Lower lobe of right lung (tissue), 2 donors: Measurements from ENCODE around the gene HCN2. TPM values are rescaled to one million over a fixed set of nuclear protein-coding genes. Genes with fewer than 3 reads are reported as not detected.

Experiments used
- ATAC-seq, 2 donors: fragments of 200-7000 bp; cut with Tn5 transposase; one replicate each; pipeline ENCODE4 v1.9.1; 2020 to 2022; ENCODE audit warnings: mild to moderate bottlenecking in 2 of 2, moderate library complexity in 2 of 2
- DNase-seq: peaks from one replicate; pipeline ENCODE4 v3.0.0-alpha.2; 2020
- H3K27ac ChIP-seq: fragments of 200-600 bp; one replicate; pipeline ENCODE4 v1.8.0; 2022
- H3K27me3 ChIP-seq: fragments of 200-600 bp; one replicate; pipeline ENCODE4 v1.8.0; 2022; ENCODE audit warnings: low read depth
- H3K36me3 ChIP-seq: fragments of 200-600 bp; one replicate; pipeline ENCODE4 v1.8.0; 2022; ENCODE audit warnings: mild to moderate bottlenecking
- H3K4me1 ChIP-seq: fragments of 200-600 bp; one replicate; pipeline ENCODE4 v1.8.0; 2022
- H3K4me3 ChIP-seq: fragments of 200-600 bp; one replicate; pipeline ENCODE4 v1.8.0; 2022; ENCODE audit warnings: mild to moderate bottlenecking
- H3K9me3 ChIP-seq: fragments of 200-600 bp; one replicate; pipeline ENCODE4 v1.8.0; 2022
- intact Hi-C: fragments of 100-400 bp; cut with DNase I; formaldehyde crosslinking; loops from one replicate; pipeline ENCODE4 v1.11.0; 2022
- total RNA-seq: library from RNA; stranded (reverse); fragmentation: NEBNext Ultra II Directional; extraction: Animal tissue kit (Norgen Biotek cat#: 25700); gene quantifications from one replicate; pipeline ENCODE4 v1.2.1, GENCODE V29; 2021
- TF ChIP-seq, protein P1 (sequence below): fragments of 200-600 bp; IDR thresholded peaks from one replicate; pipeline ENCODE4 v1.8.0; 2022; ENCODE audit warnings: antibody characterized with exemption, mild to moderate bottlenecking
- donor health status: DM: no; HTN: yes; CAD: no; lungs with severe emphysema.

Gene HCN2
- total RNA-seq, 1 donor from 2014 or later, result 0.24 TPM

DNA sequence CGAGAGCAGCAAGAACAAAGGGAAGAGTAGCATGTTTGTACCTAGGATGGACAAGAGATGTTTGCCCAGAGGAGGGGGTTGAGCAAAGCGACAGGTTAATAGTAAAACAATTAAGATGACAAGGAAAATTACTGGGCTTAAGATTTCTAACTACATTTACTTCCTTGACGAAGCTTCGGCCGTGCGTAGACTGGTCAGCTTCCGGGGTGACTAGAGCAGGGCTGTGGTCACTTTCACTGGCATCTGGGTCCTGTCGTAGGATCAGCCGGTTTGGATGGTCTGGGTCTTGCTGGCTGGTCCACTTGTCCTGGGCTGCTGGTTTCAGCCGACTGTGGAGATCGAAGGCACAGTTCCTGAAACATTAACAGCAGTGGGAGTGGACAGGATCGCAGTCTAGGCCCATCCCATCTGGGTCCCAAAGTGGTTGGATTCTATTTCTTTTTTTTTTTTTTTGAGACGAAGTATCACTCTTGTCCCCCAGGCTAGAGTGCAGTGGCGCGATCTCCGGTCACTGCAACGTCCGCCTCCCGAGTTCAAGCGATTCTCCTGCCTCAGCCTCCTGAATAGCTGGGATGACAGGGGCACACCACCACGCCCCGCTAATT, 22.3 kb upstream of the HCN2 start:
- no peaks in the 10 kb centered on the region for H3K27me3 ChIP-seq
- intact Hi-C loops, result no loop called here
- ATAC-seq (no peak), DNase-seq (peak; percentile 50)
- H3K27ac ChIP-seq, result peak overlapping the region; percentile 49
- TF ChIP-seq, protein P1, sequence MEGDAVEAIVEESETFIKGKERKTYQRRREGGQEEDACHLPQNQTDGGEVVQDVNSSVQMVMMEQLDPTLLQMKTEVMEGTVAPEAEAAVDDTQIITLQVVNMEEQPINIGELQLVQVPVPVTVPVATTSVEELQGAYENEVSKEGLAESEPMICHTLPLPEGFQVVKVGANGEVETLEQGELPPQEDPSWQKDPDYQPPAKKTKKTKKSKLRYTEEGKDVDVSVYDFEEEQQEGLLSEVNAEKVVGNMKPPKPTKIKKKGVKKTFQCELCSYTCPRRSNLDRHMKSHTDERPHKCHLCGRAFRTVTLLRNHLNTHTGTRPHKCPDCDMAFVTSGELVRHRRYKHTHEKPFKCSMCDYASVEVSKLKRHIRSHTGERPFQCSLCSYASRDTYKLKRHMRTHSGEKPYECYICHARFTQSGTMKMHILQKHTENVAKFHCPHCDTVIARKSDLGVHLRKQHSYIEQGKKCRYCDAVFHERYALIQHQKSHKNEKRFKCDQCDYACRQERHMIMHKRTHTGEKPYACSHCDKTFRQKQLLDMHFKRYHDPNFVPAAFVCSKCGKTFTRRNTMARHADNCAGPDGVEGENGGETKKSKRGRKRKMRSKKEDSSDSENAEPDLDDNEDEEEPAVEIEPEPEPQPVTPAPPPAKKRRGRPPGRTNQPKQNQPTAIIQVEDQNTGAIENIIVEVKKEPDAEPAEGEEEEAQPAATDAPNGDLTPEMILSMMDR, result no peak
- H3K4me1 ChIP-seq, result peaks cover 11% of the 10 kb centered on the region
- H3K4me3 ChIP-seq, result no peak overlapping the region
- H3K9me3 ChIP-seq, result no peaks in the 10 kb centered on the region
- H3K36me3 ChIP-seq, result no peaks in the 10 kb centered on the region

DNA sequence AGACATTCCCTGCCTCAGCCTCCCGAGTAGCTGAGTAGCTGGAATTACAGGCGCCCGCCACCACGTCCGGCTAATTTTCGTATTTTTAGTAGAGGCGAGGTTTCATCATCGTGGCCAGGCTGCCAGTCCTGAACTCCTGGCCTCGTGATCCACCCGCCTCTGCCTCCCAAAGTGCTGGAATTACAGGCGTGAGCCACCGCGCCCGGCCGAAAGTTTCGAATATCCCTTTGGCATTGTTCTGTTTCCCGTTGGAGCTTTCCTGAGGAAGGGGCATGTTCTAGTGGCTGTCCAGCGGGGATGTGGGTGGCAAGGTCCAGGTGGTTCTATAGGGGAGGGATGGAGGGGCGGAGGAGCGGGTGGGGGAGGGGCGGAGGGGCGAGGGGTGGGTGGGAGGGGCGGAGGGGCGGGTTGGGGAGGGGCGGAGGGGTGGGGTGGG, 19.4 kb upstream of the HCN2 start:
- DNase-seq, result no peak
- Histone ChIP-seq H3K4me3 (no peak overlapping the region), H3K9me3 (no peaks in the 10 kb centered on the region), H3K4me1 (peaks cover 32% of the 10 kb centered on the region), H3K27ac (no peak overlapping the region), H3K27me3 (no peaks in the 10 kb centered on the region), H3K36me3 (no peaks in the 10 kb centered on the region)
- intact Hi-C loops, result no loop called here
- ATAC-seq, result no peak
- TF ChIP-seq, protein P1, result no peak

DNA sequence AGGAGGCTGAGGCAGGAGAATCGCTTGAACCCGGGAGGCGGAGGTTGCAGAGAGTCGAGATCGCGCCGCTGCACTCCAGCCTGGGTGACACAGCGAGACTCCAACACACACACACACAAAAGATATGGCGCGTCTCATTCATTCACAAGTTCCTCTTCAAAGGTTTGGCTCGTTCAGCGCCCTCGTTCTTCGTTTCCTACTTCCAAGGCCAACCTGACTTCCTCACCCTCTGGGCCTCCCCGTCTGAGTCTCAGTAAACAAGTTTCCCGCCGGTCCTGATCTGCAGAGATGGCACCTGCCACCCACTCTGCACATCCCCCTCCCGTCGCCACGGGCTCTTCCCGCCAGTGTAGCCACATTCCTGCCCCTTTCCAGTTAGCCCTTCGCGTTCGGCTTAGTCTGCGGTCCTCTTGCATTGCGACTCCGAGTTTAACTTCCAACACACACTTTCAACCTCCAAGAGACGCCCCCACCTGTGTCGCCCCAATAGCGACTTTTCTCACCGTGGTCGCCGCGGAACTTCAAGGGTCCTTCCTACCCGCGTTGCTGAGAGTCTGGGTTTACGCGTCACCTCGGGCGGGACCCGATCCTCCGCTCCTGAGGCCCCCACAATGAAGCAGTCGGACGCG, 18.6 kb upstream of the HCN2 start:
- H3K9me3 ChIP-seq, result no peaks in the 10 kb centered on the region
- H3K36me3 ChIP-seq, result no peaks in the 10 kb centered on the region
- ATAC-seq (peak; percentile 12 to 15), DNase-seq (peak; percentile 70)
- H3K27me3 ChIP-seq, result no peaks in the 10 kb centered on the region
- peaks cover 40% of the 10 kb centered on the region for H3K4me1 ChIP-seq
- peak overlapping the region; percentile 93 for H3K27ac ChIP-seq
- peak overlapping the region; percentile 96 for H3K4me3 ChIP-seq
- intact Hi-C loops, result no loop called here
- TF ChIP-seq, protein P1, result no peak

DNA sequence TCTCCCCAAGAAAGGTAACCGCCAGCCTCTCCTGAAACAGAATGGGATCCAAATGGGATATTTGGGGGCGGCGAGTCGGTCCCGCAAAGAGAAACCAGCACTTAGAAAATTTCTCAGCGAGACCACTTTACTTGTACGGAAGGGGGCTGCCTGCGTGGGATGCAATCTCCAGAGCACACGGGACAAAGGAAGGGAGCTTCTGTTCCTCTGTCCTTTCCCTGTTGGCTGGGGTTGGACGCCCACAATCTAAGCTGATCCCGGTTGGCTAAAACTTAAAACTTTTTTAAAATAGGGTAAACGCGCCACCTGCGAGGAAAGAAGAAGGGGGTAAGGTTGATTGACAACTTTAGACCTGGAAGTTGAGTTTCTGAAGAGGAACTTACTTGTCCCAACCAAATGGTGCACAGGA, 18.1 kb upstream of the HCN2 start:
- ATAC-seq (peak in 1 of 2 donors; percentile 15), DNase-seq (no peak)
- Histone ChIP-seq H3K9me3 (no peaks in the 10 kb centered on the region), H3K27ac (peak overlapping the region; percentile 93), H3K4me3 (peak overlapping the region; percentile 96), H3K4me1 (peaks cover 45% of the 10 kb centered on the region), H3K27me3 (no peaks in the 10 kb centered on the region), H3K36me3 (no peaks in the 10 kb centered on the region)
- TF ChIP-seq, protein P1, result no peak
- intact Hi-C loops, result no loop called here

DNA sequence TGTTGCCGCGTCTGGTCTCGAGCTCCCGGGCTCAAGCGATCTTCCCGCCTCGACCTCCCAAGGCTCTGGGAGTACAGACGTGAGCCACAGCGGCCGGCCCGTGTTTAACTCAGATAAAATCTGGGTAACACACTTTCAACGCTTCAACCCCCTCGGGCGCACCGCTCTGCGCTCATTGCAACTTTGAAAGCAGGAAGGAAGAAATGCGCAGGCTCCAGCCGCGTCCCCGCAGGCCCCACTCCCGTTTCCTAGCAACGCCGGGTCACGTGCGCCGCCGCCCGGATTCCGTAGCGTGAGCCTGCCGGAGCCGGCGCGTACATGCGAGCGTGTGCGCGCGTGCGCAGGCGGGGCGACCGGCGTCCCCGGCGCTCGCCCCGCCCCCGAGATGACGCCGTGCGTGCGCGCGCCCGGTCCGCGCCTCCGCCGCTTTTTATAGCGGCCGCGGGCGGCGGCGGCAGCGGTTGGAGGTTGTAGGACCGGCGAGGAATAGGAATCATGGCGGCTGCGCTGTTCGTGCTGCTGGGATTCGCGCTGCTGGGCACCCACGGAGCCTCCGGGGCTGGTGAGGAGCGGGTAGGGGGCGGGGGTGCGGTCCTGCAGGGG, 17.4 kb upstream of the HCN2 start, which contains the start of gene BSG:
TSS of gene BSG (plus strand) at position 457 of the 603 bp plus-strand sequence. CDS start at position 496, 39 bp downstream.
- peak; percentile 94 to 96 for ATAC-seq

More for the DNA sequence above, 17.4 kb upstream of the HCN2 start, which contains the start of gene BSG:
- peaks cover 52% of the 10 kb centered on the region for H3K4me1 ChIP-seq
- H3K27ac ChIP-seq, result peak within 1 kb of the TSS; percentile 93
- intact Hi-C loops, result no loop called here
- TF ChIP-seq, protein P1, result no peak
- no peaks in the 10 kb centered on the region for H3K36me3 ChIP-seq
- H3K27me3 ChIP-seq, result no peaks in the 10 kb centered on the region
- H3K9me3 ChIP-seq, result no peaks in the 10 kb centered on the region
- peak within 1 kb of the TSS; percentile 96 for H3K4me3 ChIP-seq
- peak; percentile 99 for DNase-seq
